Central memory CD8-positive, alpha-beta T cell (primary cell): ENCODE results near the gene NPAS2.

Source experiments
- ATAC-seq: fragments of 150-1000 bp; cut with Tn5 transposase; replicated peaks from 2 replicates; pipeline ENCODE4 v1.10.0; 2022; ENCODE audit warnings: mild to moderate bottlenecking, moderate FRiP score, moderate number of reproducible peaks; ENCODE audit not compliant: poor library complexity, severe bottlenecking; ENCODE audit errors: extremely low read depth
- DNase-seq, 2 donors: peaks; one replicate each; pipeline ENCODE4 v3.0.0; 2021; ENCODE audit warnings: low spot score in 2 of 2
- H3K27ac Mint-ChIP-seq: one replicate; pipeline ENCODE4 v1.8.0; 2022; ENCODE audit warnings: low read depth, mild to moderate bottlenecking, moderate library complexity, mixed read lengths
- H3K27me3 Mint-ChIP-seq: one replicate; pipeline ENCODE4 v1.8.0; 2022; ENCODE audit warnings: mixed read lengths
- H3K36me3 Mint-ChIP-seq: one replicate; pipeline ENCODE4 v1.8.0; 2022; ENCODE audit warnings: mild to moderate bottlenecking, moderate library complexity, mixed read lengths; ENCODE audit not compliant: insufficient read depth
- H3K4me1 Mint-ChIP-seq: one replicate; pipeline ENCODE4 v1.8.0; 2022; ENCODE audit warnings: mixed read lengths
- H3K4me3 Mint-ChIP-seq: one replicate; pipeline ENCODE4 v1.8.0; 2022; ENCODE audit warnings: mild to moderate bottlenecking, moderate library complexity, mixed read lengths
- H3K9me3 Mint-ChIP-seq: one replicate; pipeline ENCODE4 v1.8.0; 2022; ENCODE audit warnings: mixed read lengths

The NPAS2 gene

DNA sequence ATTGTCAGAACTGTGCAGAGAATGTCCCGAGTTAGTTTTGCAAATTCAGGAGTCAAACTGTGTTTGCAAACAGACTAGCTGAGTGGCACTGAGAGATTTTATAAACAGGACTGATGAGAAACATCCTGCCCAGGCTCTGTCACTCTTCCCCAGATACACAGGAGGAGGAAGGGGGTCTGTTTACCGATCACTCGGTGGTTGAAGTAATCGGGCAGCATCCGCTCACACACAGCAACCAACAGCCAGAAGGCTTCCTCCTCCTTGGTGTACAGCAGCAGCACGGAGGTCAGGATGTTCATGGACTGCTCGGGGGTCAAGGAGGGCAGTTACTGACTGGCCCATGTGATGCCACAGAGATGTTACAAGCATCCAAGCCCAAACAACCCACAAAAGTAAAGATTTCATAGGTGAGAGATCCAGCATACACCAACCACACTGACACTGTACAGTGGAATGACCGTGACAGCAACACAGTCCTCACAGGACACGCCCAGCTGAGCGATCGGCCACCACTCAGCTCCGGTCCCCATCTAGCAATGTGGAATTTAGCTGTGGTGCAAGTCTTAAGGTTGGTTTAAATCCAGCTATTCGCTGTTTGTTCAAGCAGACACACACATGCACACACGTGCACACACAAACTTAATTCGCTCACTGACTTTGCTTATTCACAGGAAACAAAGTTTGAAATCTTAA lies 212.3 kb downstream of the NPAS2 start:
- DNase-seq (no peak), ATAC-seq (no peak)
- Mint-ChIP-seq H3K36me3 (no peaks in the 10 kb centered on the region), H3K27ac (no peak overlapping the region), H3K4me3 (no peak overlapping the region), H3K4me1 (no peaks in the 10 kb centered on the region), H3K9me3 (no peaks in the 10 kb centered on the region), H3K27me3 (peaks cover 40% of the 10 kb centered on the region)

DNA sequence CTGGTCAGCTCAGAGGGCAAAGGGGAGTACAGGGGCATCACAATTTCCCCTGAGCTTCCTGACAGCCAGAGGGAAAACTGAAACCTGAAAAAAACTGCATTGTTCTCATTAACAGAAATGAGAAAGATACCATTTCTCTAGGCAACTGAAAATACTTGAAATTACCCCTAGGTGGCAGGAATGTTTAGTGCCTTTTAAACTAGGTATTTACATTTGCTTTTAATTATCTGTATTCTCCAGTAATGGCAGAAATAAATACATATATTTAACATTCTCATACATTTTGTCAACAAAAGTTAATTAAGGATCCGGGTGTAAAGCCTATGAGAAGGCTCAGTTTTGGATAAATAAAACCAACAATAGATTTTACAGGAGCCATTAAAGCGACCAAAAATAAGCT lies 216.6 kb downstream of the NPAS2 start:
- Mint-ChIP-seq H3K4me1 (no peaks in the 10 kb centered on the region), H3K9me3 (no peaks in the 10 kb centered on the region), H3K36me3 (no peaks in the 10 kb centered on the region), H3K27me3 (peaks cover 40% of the 10 kb centered on the region), H3K4me3 (no peak overlapping the region), H3K27ac (no peak overlapping the region)
- ATAC-seq = no peak
- DNase-seq = no peak

DNA sequence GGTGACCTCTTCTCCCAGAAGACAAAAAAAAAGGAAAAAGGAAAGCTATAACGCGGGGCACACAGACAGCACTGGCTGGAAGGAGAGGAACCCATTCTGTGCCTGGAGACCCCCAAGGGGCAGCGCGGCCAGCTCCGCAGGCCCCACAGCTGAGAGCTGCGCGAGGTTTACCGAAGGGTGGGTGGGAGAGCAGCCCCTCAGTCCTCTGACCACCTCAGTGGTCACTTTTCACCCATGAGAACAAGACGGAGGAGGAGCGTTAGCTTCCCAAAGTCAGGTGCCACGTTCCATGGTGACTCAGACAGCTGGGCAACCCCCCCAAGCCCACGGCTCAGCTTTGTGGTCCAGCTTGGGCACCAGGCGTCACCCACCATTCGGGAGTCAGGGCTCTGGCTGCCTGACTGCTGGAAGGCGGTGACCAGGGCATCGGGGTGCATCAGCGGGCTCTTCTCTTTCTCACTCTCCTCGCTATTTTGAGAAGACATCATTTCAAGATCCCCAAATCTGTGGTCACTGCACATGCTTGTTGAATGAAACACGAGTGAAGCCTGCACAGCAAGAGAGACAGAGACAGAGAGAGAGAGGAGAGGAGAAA lies 217.3 kb downstream of the NPAS2 start:
- Mint-ChIP-seq H3K4me3 (no peak overlapping the region), H3K27me3 (peaks cover 34% of the 10 kb centered on the region), H3K9me3 (no peaks in the 10 kb centered on the region), H3K36me3 (no peaks in the 10 kb centered on the region), H3K27ac (no peak overlapping the region), H3K4me1 (no peaks in the 10 kb centered on the region)
- ATAC-seq = no peak
- no peak for DNase-seq

DNA sequence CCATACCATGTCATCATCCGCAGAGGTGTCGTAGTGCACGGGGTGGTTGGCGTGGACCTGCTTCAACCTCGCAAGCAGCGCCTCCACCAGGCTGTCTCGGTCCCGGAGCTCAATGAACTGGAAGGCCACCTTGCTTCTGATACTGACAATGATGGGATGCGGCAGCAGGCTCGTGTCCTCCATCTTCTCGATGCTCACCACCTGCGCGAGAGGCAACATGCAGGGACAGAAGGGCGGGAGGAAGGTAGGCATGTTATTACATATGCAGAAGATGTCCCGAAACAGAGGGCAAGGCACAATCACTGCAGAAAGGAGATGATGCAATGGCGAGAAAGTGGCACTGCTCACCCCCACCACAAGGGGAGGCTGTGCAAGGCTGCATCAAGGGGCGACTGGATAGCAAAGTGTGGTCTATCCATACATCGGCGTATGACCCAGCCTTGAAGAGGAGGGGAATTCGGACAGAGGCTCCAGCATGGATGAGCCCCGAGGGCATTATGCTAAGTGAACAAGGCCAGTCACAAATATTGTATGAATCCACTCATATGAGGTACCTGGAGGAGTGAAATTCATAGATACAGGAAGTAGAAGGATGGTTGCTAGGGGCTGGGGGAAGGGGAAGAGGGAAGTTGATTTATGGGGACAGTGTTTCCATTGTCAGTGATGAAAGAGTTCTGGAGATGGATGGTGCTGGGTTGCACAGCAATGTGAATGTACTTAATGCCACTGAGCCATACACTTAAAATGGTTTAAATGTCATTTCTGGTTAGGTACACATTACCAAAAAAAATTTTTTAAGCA lies 218.7 kb downstream of the NPAS2 start:
- H3K36me3 Mint-ChIP-seq = no peaks in the 10 kb centered on the region
- H3K9me3 Mint-ChIP-seq = no peaks in the 10 kb centered on the region
- H3K27me3 Mint-ChIP-seq = peaks cover 28% of the 10 kb centered on the region
- DNase-seq (no peak), ATAC-seq (no peak)
- H3K4me1 Mint-ChIP-seq = no peaks in the 10 kb centered on the region
- no peak overlapping the region for H3K27ac Mint-ChIP-seq
- no peak overlapping the region for H3K4me3 Mint-ChIP-seq

- no peak overlapping the region for H3K27ac Mint-ChIP-seq
- H3K4me3 Mint-ChIP-seq = no peak overlapping the region
These were observed 220.1 kb downstream of the NPAS2 start for GRCh38 chr2:101040072-101040471.

DNA sequence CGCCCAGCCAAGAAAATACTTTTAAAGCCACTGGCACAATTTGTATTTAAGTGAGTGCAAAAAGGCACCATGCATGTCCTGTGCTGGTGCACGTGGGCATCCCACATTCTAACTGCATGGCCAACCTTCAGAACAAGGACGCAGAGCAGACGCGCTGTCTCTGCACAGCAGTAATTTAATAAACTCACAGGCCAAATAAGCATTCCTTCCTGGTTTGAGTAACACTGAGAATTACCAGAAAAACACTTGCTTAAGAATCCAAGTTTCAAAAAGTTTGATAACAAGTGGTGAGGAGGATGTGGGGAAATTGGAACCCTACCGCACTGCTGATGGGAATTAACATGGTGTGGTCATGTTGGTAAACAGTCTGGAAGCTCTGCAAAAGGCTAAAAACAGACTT lies 220.8 kb downstream of the NPAS2 start:
- Mint-ChIP-seq H3K4me3 (no peak overlapping the region), H3K9me3 (no peaks in the 10 kb centered on the region), H3K4me1 (no peaks in the 10 kb centered on the region), H3K27me3 (peaks cover 30% of the 10 kb centered on the region), H3K27ac (no peak overlapping the region), H3K36me3 (no peaks in the 10 kb centered on the region)
- no peak for ATAC-seq
- no peak for DNase-seq

More at GRCh38 chr2:101040072-101040471, 220.1 kb downstream of the NPAS2 start:
- Mint-ChIP-seq H3K9me3 (no peaks in the 10 kb centered on the region), H3K27me3 (peaks cover 27% of the 10 kb centered on the region), H3K36me3 (no peaks in the 10 kb centered on the region), H3K4me1 (no peaks in the 10 kb centered on the region)
- DNase-seq (no peak), ATAC-seq (no peak)

DNA sequence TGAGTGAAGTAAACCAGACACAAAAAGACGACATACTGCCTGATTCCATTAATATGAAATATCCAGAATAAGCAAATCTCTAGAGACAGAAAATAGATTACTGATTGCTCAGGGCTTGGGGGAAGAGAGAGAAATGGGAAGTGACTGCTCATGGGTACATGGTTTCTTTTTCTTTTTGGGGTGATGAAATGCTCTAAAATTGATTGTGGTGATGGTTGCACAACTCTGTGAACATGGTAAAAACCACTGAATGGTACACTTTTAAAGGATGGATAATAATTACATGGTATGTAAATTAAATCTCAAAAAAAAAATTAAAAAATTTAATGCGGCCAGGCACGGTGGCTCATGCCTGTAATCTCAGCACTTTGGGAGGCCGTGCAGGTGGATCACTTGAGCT lies 221.5 kb downstream of the NPAS2 start:
- Mint-ChIP-seq H3K9me3 (no peaks in the 10 kb centered on the region), H3K4me1 (no peaks in the 10 kb centered on the region), H3K27me3 (peaks cover 25% of the 10 kb centered on the region), H3K4me3 (no peak overlapping the region), H3K36me3 (no peaks in the 10 kb centered on the region), H3K27ac (no peak overlapping the region)
- no peak for DNase-seq
- ATAC-seq = no peak

GRCh38 chr2:101045330-101045729 lies 225.4 kb downstream of the NPAS2 start:
- no peaks in the 10 kb centered on the region for H3K36me3 Mint-ChIP-seq
- no peak overlapping the region for H3K27ac Mint-ChIP-seq
- ATAC-seq = no peak
- H3K4me1 Mint-ChIP-seq = no peaks in the 10 kb centered on the region
- no peak overlapping the region for H3K4me3 Mint-ChIP-seq
- no peaks in the 10 kb centered on the region for H3K9me3 Mint-ChIP-seq
- no peak for DNase-seq
- H3K27me3 Mint-ChIP-seq = peaks cover 25% of the 10 kb centered on the region
